Gastroesophageal sphincter (tissue), 4 donors: Measurements from ENCODE around the gene FYCO1. TPM values are rescaled to one million over a fixed set of nuclear protein-coding genes. Genes with fewer than 3 reads are reported as not detected.

Experiments used
- ATAC-seq: fragments of 150-250 bp; one replicate; pipeline ENCODE4 v1.9.1; 2016; ENCODE audit warnings: mild to moderate bottlenecking, moderate library complexity
- H3K27ac ChIP-seq, 4 donors: fragments of 200-600 bp; sonication (generic) in 3 of 4; 1 replicate in 3 of 4; 2 replicates in 1 of 4; pipeline ENCODE4 v1.5.1; 2016 to 2019
- H3K27me3 ChIP-seq: fragments of 200-600 bp; sonication (generic); one replicate; pipeline ENCODE4 v1.5.1; 2019
- H3K36me3 ChIP-seq, 2 donors: fragments of 200-600 bp; sonication (generic); one replicate each; pipeline ENCODE4 v1.5.1; 2019; ENCODE audit warnings: control low read depth in 1 of 2
- H3K4me1 ChIP-seq, 3 donors: fragments of 200-600 bp; sonication (generic); 1 replicate in 2 of 3; 2 replicates in 1 of 3; pipeline ENCODE4 v1.5.1; 2016 to 2019; ENCODE audit warnings: control low read depth in 2 of 3
- H3K4me3 ChIP-seq, 2 donors: fragments of 200-600 bp; sonication (generic); one replicate each; pipeline ENCODE4 v1.5.1; 2019; ENCODE audit warnings: mild to moderate bottlenecking in 1 of 2, moderate library complexity in 1 of 2
- H3K9me3 ChIP-seq, 3 donors: fragments of 200-600 bp; sonication (generic); one replicate each; pipeline ENCODE4 v1.5.1; 2017 to 2019; ENCODE audit warnings: control low read depth in 2 of 3
- EP300 ChIP-seq: sonication (generic); formaldehyde crosslinking; IDR thresholded peaks from one replicate; pipeline ENCODE4 v1.6.1; 2017; ENCODE audit warnings: antibody characterized with exemption, mild to moderate bottlenecking
- POLR2A ChIP-seq, 2 donors: fragments of 450-650 bp; IDR thresholded peaks; one replicate each; pipeline ENCODE4 v1.6.1; 2017; ENCODE audit warnings: antibody characterized with exemption in 2 of 2, mild to moderate bottlenecking in 2 of 2, moderate library complexity in 1 of 2
- POLR2AphosphoS5 ChIP-seq: sonication (generic); formaldehyde crosslinking; IDR thresholded peaks from one replicate; pipeline ENCODE4 v1.6.1; 2017; ENCODE audit warnings: antibody characterized with exemption
- WGBS, 2 donors: methylation state at CpG; one replicate each; pipeline ENCODE4 v1.1.5; 2018; ENCODE audit warnings: low coverage in 1 of 2; 5-methylcytosine and 5-hydroxymethylcytosine counted together
- total RNA-seq, 4 donors: library from RNA; depleted of rRNA; stranded (reverse); fragments of >200 nt; gene quantifications; one replicate each; pipeline ENCODE4 v1.1.0, GENCODE V29; 2016
- TF ChIP-seq, protein P1 (sequence below), 4 experiments: fragments of 200-600 bp in 2 of 4; fragments of 450-650 bp in 2 of 4; sonication (generic) in 1 of 4; IDR thresholded peaks; one replicate each; pipeline ENCODE4 v1.5.1; 2017 to 2019; ENCODE audit warnings: antibody characterized with exemption in 4 of 4, mild to moderate bottlenecking in 2 of 4, moderate library complexity in 2 of 4

The FYCO1 gene
- total RNA-seq, 4 donors from 2014 or later, result 66.8 to 144 (median 97.3) TPM

DNA sequence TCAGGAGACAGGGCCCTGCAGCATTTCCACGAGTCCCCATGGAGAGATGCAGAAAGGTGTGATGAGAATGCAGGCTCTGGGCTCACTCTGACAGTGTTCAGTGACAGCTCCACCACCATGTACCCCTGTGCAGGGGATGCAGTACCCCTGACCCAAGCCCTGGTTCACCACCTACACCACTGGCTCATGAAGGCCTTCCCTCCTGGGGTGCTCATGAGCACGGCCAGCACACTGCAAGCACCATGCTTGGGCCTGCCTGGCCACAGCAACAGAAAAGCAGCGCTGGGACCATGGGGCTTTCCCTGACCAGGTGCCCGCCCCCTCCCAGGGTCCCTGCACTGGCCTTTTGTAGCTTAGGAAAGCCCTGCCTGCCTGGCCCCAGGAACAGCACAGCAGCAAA is 46.2 kb downstream of the FYCO1 start:
- Histone ChIP-seq H3K4me3 (no peak overlapping the region), H3K9me3 (no peaks in the 10 kb centered on the region), H3K27me3 (no peaks in the 10 kb centered on the region), H3K36me3 (peaks cover 0 to 99% of the 10 kb centered on the region in 2 donors), H3K4me1 (peaks cover 0 to 31% (median 0%) of the 10 kb centered on the region in 3 donors), H3K27ac (peak overlapping the region in 1 of 4 donors; percentile 69)
- ATAC-seq, result no peak
- TF ChIP-seq EP300, result no peak
- no peak for TF ChIP-seq POLR2A (IDR thresholded peaks at IDR 0.05)
- TF ChIP-seq POLR2AphosphoS5, result no peak
- TF ChIP-seq, protein P1, sequence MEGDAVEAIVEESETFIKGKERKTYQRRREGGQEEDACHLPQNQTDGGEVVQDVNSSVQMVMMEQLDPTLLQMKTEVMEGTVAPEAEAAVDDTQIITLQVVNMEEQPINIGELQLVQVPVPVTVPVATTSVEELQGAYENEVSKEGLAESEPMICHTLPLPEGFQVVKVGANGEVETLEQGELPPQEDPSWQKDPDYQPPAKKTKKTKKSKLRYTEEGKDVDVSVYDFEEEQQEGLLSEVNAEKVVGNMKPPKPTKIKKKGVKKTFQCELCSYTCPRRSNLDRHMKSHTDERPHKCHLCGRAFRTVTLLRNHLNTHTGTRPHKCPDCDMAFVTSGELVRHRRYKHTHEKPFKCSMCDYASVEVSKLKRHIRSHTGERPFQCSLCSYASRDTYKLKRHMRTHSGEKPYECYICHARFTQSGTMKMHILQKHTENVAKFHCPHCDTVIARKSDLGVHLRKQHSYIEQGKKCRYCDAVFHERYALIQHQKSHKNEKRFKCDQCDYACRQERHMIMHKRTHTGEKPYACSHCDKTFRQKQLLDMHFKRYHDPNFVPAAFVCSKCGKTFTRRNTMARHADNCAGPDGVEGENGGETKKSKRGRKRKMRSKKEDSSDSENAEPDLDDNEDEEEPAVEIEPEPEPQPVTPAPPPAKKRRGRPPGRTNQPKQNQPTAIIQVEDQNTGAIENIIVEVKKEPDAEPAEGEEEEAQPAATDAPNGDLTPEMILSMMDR (IDR thresholded peaks at IDR 0.05), result no peak
- WGBS, 2 donors, result no CpG with 5 or more reads among the region's 4 CpGs

- peak overlapping the region in 1 of 4 donors; percentile 69 for H3K27ac ChIP-seq
Observed at GRCh38 chr3:45948881-45949280, 46.7 kb downstream of the FYCO1 start.

GRCh38 chr3:45948311-45948781 is 47.3 kb downstream of the FYCO1 start:
- no peaks in the 10 kb centered on the region for H3K9me3 ChIP-seq
- TF ChIP-seq, protein P1 (IDR thresholded peaks at IDR 0.05), result no peak
- TF ChIP-seq EP300 (no peak), POLR2AphosphoS5 (peak; percentile 75)
- H3K36me3 ChIP-seq, result peaks cover 0 to 94% of the 10 kb centered on the region in 2 donors
- peaks cover 0 to 31% (median 0%) of the 10 kb centered on the region in 3 donors for H3K4me1 ChIP-seq
- no peak overlapping the region for H3K4me3 ChIP-seq
- WGBS, 2 donors, result 50 to 66% methylated on average over 5 to 6 of the region's 6 CpGs
- no peaks in the 10 kb centered on the region for H3K27me3 ChIP-seq
- peak overlapping the region in 2 of 4 donors; percentile 3 to 69 for H3K27ac ChIP-seq
- ATAC-seq, result no peak

More at GRCh38 chr3:45948881-45949280, 46.7 kb downstream of the FYCO1 start:
- 84 to 100% methylated on average over 1 to 6 of the region's 6 CpGs for WGBS, 2 donors
- Histone ChIP-seq H3K4me3 (no peak overlapping the region), H3K4me1 (peaks cover 0 to 31% (median 0%) of the 10 kb centered on the region in 3 donors), H3K27me3 (no peaks in the 10 kb centered on the region), H3K36me3 (peaks cover 0 to 94% of the 10 kb centered on the region in 2 donors), H3K9me3 (no peaks in the 10 kb centered on the region)
- ATAC-seq, result no peak
- TF ChIP-seq POLR2A (IDR thresholded peaks at IDR 0.05), result no peak
- TF ChIP-seq EP300, result no peak
- TF ChIP-seq, protein P1 (IDR thresholded peaks at IDR 0.05), result no peak
- no peak for TF ChIP-seq POLR2AphosphoS5

DNA sequence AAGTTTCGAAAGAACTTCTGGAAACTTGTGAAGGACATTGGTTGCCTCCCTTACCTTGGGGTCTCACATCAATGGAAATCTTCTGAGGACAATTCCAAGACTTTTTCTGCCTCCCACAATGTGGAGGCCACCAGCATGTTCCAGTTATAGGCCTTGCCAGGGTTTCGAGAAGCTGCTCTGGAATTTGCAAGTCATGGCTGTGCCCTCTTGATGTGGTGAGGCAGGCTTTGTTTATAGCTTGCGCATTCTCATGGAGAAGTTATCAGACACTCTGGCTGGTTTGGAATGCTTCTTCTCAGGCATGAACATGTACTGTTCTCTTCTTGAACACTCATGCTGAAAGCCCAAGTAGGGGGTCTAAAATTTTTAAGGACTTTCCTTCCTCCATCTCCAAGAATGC is 48.3 kb downstream of the FYCO1 start:
- Histone ChIP-seq H3K4me3 (no peak overlapping the region), H3K36me3 (peaks cover 0 to 94% of the 10 kb centered on the region in 2 donors), H3K27me3 (no peaks in the 10 kb centered on the region), H3K4me1 (peaks cover 0 to 31% (median 0%) of the 10 kb centered on the region in 3 donors), H3K9me3 (no peaks in the 10 kb centered on the region), H3K27ac (peak overlapping the region in 1 of 4 donors; percentile 69)
- whole genome bisulfite sequencing, 2 donors, result 100% methylated on average over 1 of the region's 3 CpGs; no CpG with 5 or more reads in 1 of the 2 donors
- TF ChIP-seq EP300, result no peak
- no peak for TF ChIP-seq POLR2AphosphoS5
- TF ChIP-seq, protein P1 (IDR thresholded peaks at IDR 0.05), result no peak
- no peak for TF ChIP-seq POLR2A (IDR thresholded peaks at IDR 0.05)
- ATAC-seq, result no peak

- H3K4me3 ChIP-seq, result no peak overlapping the region
- ATAC-seq, result no peak
- H3K27me3 ChIP-seq, result no peaks in the 10 kb centered on the region
- peak overlapping the region in 1 of 4 donors; percentile 69 for H3K27ac ChIP-seq
- H3K9me3 ChIP-seq, result no peaks in the 10 kb centered on the region
- no peak for TF ChIP-seq POLR2A (IDR thresholded peaks at IDR 0.05)
- TF ChIP-seq EP300, result no peak
- TF ChIP-seq POLR2AphosphoS5, result no peak
- H3K36me3 ChIP-seq, result peaks cover 0 to 94% of the 10 kb centered on the region in 2 donors
- 92 to 100% methylated on average over 2 to 3 of the region's 3 CpGs for WGBS, 2 donors
- peaks cover 0 to 36% (median 0%) of the 10 kb centered on the region in 3 donors for H3K4me1 ChIP-seq
Observed at GRCh38 chr3:45946875-45947274, 48.7 kb downstream of the FYCO1 start.
